Glomerular visceral epithelial cell (primary cell): ENCODE data around the gene HACD2.

Source experiments
- DNase-seq: peaks from one replicate; pipeline ENCODE4 v3.0.0-alpha.2; 2016; ENCODE audit errors: extremely low spot score

Gene HACD2

DNA sequence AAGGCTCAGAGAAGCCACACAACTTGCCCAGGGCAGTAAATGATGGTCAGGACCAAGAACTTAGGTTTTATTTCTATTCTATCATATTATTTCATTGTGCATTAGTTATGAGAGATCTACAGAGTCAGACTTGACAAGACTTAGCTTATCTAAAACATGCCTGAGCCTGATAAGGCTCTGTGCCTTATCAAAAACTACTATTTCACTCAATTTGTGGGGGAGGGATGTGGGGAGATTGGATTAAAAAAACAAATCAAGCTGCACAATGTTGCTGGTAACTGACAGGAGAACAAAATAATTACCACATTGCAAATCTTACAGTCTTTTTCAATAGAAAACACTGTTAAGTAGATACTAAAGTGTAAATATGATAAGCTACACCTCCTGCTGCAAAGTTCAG lies 16.0 kb downstream of the HACD2 start:
- DNase-seq: no peak

DNA sequence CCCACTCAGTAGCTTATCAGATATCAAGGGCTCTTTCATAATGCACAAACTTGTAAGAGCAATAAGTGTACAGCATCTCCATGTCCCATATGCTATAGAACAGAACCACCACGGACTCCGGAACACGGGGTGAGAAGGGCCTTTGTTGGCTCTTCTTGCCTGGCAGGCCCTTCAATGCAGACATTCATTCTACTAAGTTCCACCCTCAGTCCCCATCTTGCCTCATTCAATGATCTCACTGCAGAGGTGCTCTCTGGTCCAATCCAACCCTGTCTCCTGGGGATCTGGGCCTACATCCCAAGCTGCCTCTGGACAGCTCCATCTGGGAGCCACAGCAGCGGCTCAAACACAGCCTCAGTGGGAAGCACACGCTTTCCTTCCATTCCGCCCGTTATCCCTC lies 16.8 kb downstream of the HACD2 start:
- DNase-seq: no peak

DNA sequence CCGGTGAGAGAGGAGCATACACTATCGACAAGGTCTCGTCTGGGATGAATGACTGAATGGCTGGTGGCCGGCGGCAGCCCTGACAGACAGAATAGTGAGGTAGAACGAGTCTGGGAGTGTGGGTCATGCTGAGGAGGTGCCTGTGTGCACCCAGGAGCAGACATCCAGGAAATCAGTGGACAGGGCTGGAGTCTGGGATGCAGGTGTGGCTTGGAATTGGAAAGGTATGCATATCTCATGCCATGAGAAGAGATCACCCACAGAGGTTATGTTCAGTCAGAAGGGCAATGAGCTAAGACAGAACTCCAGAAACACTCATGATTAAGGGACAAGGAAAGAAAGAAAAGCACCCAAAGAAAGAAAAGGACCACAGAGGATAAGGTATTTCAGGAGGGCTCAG lies 20.8 kb downstream of the HACD2 start:
- no peak for DNase-seq

DNA sequence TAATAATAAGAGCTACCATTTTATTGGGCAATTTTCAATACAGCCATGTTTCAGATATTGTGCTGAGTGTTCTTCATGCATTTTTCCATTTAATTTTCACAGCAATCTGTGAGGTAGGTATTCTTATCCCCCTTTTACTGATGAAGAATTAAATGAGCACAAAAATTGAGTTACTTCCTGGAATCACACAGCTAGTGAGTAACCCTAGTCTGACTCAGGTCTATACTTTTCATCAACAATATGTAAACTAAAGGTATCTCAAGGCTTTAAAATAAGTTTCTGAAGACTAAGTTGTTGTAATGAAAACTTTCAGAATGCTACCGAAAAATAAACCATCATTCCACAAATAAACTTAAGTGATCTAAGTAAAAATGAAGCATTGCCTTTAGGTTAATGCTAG lies 22.3 kb downstream of the HACD2 start:
- DNase-seq: no peak

DNA sequence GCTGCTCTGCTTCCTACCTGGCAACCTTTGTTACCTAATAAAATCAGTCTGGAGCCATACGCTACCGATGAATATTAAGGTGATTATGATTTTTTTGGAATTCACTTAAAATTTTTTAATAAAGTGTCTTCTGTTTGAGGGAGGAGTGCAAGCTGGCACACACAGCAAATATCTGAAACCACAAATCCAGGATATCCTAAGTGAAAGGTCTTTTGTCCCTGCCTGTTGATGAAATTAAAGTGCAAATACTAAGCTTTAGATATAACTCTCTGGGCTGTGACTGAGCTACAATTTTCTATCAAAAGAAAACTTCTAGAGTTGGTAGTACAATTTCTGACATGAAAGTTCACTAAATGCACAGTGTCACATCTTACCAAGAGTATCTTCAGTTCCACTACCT lies 23.7 kb downstream of the HACD2 start:
- no peak for DNase-seq

DNA sequence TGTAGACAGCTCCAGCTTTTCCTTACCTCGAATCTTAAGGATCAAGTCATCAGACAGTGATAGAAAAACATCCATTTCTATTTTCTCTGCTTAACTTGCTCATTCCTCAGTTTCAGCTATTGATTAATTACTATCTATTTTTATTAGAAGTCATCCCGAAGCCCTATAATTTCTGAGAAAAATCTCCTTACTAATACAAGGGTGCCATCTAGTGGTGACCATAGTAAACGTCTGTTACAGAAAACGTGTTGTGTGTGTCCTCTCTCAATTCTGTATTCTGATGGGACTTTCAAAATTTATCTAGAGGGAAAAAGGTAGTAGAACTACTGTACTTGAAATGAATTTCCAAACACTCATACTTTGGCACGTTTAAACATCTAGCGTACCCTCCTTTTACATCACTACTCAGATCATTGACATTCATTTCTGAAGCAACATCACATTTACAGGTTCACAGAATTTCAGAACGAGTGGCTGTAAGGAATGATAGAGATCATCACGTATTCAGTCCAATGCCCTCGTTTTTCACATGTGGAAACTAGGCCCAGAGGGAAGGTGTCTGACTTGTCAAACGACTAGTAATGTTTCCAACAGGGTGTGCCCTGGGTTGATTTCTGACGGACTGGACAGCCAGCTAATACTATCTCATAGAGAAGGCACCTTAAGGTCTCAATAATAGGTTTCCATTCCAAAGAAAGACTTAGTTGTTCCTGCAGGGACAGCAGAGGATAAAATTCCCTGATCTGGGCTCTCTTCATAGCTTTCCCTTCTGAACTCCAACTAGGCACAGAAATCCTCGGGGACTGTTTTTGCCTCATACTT lies 25.6 kb downstream of the HACD2 start:
- DNase-seq: peak; percentile 38

DNA sequence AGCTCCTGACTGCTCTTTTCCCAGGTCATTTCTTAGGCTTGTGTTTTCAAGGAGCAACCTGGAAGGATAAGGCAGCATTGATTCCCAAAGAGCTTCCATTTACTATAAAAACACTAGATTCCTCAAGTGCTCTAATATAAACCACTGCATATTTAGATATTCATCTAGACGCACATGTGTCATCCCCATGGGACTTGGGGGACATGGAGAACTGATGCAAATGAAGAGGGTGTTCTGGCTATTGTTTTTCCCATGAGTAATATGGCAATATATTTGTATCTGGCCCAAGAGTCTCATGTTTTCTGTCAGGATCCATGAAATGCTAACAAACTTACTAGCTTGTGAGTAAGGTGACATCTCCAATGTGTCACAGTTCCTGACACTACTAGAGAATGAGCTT lies 31.3 kb downstream of the HACD2 start:
- DNase-seq: no peak

DNA sequence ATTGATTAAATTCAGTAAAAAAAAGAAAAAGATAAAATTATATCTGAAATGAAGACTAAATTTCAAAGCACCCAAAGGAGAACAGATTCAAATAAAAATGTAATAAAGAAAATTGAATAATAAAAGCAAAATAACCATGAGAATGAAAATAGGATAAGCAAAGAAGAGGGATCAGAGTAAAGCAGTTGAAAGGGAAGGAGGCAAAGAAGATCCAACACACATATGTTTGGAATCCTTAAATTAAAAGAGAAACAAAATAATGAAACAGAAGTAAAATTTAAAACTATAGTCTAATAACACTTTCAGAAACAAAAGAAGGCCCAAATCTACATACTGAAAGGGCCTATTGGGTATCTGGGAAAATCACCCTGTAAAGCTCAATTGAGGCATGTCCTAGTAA lies 32.1 kb downstream of the HACD2 start:
- DNase-seq: no peak

DNA sequence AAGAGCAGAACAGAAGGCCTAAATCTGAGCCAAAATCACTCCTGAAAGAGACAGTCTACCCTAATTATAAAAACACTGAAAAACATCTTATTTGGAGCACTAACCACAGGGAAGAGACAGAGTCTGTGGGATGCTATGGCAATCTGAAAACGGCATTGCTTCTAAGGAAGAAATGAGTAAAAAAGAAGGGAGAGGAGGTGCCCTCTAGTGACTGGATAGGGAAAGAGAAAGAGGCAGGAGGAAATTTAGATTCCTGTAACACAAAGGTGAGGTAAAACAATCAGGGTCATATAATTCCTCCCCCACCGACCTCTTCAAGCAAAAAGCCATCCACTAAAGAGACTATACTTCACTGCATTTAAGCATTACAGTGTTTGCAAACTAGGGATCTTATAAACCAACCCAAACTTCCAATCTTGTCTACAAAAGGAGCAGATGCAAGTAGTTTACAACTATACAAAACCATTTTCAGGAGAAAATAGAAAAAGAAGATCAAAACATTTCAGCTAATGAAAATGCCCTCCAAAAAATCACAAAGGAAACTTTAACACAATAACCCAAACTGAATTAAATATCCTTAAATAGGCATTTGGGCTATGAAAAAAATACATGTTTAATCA lies 32.6 kb downstream of the HACD2 start:
- no peak for DNase-seq

DNA sequence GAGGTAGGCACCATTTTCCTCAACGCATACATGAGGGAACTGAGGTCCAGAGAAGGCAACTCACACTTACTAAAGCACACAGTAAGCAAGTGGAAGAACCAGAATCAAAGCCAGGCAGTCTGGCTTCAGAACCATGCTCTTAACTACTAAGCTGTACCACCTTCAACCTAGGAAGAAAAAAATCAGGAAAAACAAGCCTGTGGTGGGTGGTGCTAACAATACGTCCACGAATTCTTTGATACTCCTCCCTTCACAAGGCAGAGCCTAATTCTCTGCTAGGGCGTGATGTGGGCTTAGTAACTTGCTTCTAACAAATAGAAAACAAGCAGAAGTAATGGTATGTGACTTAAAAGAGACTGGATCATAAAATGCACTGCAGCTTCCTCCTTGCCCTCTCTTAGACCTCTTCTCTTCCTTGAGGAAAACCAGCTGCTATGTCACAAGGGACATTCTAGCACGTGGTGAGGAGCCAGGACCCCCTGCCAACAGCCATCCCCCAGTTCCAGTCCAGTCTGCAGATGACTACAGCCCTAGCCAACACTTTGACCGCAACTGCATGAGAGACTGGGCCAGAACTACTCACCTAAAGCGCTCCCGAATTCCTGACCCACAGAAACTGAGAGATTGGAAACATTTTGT lies 36.9 kb downstream of the HACD2 start:
- no peak for DNase-seq

DNA sequence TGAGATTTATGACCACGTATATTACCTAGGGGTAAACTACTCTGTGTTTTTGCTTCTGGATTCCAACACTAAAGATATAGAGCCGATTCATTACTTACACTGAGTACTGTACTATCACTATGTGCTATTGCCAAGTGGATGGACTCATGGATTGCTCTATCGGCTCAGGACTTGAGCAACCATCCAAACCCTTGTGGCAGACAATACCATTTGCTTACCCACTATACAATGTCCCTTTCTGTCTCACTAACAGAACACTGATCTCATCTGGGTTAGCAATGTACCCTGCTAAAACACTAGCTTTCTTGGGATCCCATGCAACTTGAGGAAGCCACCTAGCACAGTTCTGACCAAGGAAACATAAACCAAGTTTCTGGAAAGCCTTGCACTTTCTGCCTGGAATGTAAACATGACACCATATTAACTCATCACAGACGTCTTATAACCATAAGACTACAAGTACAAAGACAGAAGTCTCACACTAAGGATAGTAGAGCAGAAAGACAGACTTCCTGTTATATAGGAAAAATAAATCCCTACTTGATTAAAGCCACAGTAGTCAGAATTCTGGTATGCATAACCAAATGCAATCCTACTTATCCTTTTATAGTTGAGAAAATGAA lies 38.6 kb downstream of the HACD2 start:
- DNase-seq: no peak

DNA sequence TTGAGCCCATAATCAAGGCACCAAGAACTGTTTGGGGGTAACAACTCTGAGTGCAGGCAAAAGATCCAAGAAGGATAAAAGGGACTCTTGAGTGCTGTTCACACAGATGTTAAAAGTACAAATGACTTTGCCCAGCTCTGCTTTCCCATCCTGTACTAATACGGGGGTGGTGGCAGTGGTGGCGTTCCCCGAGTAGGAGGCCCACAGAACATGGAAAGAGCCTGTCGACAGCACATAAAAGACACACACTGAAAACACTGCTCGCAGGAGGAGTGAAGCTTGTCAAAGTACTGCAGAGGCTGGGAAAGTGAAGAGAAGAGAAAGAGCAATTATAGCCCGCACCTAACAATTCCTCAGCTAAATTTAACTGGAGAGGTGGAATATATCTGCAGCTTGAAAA lies 40.9 kb downstream of the HACD2 start:
- no peak for DNase-seq

DNA sequence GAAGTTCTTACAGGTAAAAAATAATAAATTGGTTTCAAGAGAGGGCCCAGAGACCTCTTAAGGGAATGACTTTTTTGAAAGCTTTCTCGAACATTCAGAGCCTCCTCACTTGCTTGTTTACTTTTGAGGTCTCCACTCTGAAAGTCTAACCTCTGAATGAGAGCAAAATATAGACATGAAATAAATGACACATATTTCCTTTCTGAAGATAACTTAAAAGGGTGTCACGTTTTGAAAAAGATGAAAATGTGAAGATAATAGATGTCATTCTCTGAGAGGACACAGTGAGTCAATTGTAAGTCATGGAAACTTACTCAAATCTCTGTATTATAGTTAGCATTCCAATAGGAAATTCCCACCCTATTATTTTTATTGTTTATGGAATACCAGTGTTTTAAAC lies 44.6 kb downstream of the HACD2 start:
- no peak for DNase-seq

DNA sequence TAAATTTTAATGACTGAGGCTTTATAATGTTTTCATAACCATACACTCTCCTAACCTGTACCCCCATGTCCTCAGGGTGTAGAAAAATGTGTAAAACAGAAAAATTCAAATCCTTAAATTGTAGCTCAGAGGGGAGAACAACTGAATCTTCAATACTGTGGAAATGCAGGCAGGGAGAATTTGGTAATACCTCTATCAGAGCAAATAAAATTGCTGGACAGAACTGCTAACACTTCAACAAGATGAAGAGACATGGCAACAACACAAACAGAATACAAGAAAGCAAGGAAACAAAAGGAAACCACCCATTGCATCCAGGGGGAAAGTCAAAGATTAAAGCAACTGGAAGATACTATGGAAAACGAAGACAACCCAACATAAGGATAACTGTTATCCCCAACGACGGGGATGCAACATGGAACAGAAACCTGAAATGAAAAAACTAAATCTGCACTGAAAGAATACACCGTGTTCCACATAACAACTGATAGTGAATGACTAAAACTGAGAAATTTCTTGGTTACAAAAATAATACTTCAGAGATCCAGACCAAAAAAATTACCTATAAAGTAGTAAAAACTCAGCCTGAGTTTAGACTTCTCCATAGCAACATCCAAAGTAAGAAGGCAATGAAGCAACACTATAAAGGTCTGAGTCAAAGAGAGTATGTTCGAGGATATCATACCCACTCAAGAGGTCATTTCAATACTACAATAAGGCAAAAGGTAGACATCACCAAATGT lies 48.5 kb downstream of the HACD2 start:
- DNase-seq: no peak

DNA sequence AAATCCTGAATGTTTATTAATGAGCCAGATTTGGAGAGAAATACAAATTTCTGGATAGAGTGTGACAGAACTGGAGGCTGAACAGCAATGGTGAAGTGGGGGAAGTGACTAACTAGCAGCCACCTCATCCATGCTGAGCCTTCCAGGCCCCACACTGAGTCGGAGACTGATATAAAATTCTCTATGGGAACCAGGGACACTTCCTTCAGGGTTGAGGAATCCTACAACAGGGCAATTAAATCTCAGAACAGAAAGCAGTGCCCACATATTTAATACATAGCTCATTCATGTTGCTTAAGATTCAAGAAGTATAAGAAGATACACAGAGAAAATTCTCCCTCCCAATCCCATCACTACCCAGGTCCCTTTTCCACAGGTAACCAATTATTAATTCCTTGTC lies 49.3 kb downstream of the HACD2 start:
- DNase-seq: peak; percentile 41

DNA sequence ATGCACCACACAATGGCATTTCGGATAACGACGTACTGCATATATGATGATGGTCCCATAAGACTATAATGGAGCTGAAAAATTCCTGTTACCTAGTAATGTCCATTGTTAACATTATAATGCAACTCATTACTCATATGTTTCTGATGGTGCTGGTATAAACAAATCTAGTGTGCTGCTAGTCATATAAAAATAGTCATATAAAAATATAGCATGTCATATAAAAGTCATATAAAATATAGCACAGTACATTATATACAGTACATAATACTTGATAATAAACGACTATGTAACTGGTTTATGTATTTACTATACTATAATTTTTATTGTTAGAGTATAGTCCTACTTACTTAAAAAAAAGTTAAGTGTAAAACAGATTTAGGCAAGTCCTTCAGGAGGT lies 50.6 kb downstream of the HACD2 start:
- no peak for DNase-seq

DNA sequence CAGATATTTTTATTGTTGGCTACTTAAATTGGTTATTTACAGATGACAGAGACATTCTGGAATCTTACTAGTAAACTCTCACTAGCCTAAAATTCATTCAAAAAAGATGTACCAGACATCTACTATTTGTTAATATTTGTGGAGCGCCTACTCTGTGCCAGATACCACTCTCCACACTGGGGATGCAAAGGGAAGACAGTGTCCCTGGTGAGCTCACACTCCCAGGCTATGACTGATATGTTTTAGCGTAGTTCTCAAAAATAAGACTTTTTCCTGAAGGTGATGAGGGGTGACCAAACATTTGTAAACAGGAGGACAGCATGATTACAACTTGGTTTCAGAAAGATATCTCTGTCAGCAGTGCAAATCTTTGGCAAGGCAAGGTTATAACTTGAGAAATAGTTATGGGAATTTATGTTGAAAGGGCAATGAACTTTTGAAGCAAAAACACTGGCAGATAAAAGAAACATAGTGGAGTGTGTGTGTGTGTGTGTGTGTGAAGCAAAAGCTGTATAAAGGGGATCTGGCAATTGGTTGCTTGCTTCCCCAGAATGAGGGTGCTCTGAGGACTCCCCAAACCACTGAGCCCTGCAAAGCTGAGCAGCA lies 51.2 kb downstream of the HACD2 start:
- DNase-seq: no peak

DNA sequence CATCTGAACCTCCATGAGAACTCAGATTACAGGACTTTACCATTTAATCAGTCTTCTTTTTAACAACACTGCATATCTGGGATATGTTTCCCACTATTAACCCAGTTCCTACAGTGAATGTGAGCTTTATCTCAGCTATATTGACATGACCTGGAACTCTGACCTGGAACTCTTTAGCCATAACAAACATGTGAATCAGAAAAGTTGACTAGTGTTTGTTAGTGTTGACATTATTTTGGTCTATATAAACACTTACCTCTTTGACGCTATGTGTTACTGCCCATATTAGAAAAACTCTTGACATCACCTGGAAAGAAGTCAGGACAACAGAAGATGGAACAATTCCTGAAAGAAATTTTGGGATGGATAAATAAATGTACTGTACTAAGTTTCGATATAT lies 56.7 kb downstream of the HACD2 start:
- DNase-seq: no peak

DNA sequence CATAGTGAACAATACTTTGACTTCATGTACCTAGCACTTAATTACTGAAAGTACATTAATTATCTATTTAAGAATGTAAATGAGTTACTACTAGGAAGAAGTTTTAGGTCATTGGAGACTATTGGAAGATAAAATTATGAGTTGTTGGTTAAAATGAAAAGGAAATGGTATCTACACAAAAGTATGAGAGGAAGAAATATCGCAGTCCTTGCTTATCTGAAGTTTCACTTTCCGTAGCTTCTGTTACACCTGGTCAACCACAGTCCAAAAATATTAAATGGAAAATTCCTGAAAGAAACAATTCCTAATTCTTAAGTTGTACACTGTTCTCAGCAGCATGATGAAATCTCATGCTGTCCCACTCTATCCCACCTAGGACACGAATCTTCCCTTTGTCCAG lies 57.8 kb downstream of the HACD2 start:
- DNase-seq: no peak

DNA sequence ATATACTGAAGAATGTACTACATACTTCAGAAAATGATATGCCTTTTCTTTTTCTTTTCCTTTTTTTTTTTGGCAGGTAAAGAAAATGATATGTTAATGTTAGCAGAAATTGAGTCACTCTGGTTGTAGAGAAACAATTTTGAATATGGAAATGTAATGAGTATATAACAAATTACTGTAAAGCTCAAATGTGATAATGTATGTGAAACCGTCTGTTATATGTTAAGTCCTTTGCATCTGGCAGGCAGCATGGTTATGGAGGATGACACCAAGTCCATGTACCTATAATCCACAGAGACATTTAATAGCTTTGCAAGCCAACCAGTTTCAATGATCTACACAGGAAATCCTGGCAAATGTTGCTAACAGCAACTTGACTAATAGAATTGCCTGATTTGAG lies 58.4 kb downstream of the HACD2 start:
- no peak for DNase-seq

DNA sequence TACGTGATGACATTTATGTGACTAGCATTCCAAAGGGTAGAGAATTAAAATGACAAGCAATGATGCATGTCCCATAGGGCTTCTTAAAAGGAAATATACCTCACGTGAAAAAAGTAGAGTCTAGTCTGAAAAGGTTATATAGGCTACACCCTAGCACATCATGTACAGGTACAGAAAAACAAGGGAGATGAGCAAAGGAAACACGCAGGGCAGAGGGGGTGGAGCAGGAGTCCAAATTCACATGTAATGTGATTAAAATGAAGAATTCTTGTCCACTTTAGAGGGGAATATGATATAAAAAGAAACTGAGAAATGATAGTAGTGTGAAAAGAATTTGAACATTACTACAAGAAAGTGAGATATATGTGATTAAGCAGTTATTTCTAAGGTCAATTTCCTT lies 59.4 kb downstream of the HACD2 start:
- DNase-seq: no peak

DNA sequence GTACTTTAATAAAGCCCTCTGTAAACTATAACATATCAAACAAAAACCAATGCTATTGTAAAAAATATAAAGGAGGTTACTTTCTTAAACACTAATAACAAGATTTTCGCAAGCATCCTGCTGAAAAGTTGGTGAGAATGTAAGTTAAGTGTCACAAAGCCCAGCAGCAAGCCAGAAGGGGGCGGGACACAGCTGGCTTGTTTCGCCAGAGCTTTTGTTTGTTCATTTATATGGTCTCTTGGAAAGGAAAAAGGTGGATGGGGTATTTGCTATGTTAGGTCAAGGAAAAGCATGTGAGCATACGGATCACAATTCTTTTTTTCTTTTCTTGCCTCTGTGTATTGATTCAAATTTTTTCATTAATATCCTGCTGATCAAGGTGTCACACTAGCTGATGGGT lies 59.9 kb downstream of the HACD2 start:
- no peak for DNase-seq
